Measurements from ENCODE around the gene KIF22.
A peak's percentile ranks its signal among the peaks of the same experiment; 100 is the strongest.

KIF22 gene

GRCh38 chr16:29814592-29814991, 24.0 kb downstream of the KIF22 start:
- H3K4me1 ChIP-seq, result peaks cover 77 to 85% (median 81%) of the 10 kb centered on the region in 10 experiments
- peak overlapping the region; percentile 95 to 100 (median 100) for H3K4me2 ChIP-seq
- H3K9ac ChIP-seq, result peak overlapping the region in 10 of 11 experiments; percentile 79 to 99 (median 96); a peak in 19 of 22 replicates
- peak overlapping the region; percentile 68 to 87 (median 80) for H3K4me3 ChIP-seq
- H3K36me3 ChIP-seq, result peaks cover 14 to 34% (median 28%) of the 10 kb centered on the region in 11 experiments
- peaks cover 0 to 11% (median 0%) of the 10 kb centered on the region in 11 experiments; a peak in 3 of 22 replicates for H3K27me3 ChIP-seq
- no peak for TF ChIP-seq Cebpa-rat (IDR thresholded peaks at IDR 0.05)
- no peaks in the 10 kb centered on the region for H3K9me3 ChIP-seq (replicated peaks in 1 of 11)
- H3K27ac ChIP-seq, result peak overlapping the region in 9 of 11 experiments; percentile 81 to 98 (median 88); a peak in 18 of 22 replicates
- H4K20me1 ChIP-seq, result peaks cover 13 to 43% (median 29%) of the 10 kb centered on the region in 11 experiments; a peak in 21 of 22 replicates

- Histone ChIP-seq H3K9me3 (replicated peaks in 1 of 11) (no peaks in the 10 kb centered on the region), H4K20me1 (peaks cover 8 to 43% (median 27%) of the 10 kb centered on the region in 11 experiments; a peak in 21 of 22 replicates), H3K27me3 (peaks cover 0 to 11% (median 0%) of the 10 kb centered on the region in 11 experiments; a peak in 3 of 22 replicates), H3K4me2 (peak overlapping the region; percentile 95 to 100 (median 100)), H3K4me1 (peaks cover 77 to 85% (median 82%) of the 10 kb centered on the region in 10 experiments), H3K27ac (peak overlapping the region; percentile 25 to 98 (median 87); a peak in 21 of 22 replicates), H3K9ac (peak overlapping the region; percentile 79 to 99 (median 96)), H3K4me3 (peak overlapping the region; percentile 68 to 87 (median 80)), H3K36me3 (peaks cover 18 to 33% (median 26%) of the 10 kb centered on the region in 11 experiments)
- TF ChIP-seq Cebpa-rat (IDR thresholded peaks at IDR 0.05), result no peak
Observed at GRCh38 chr16:29815032-29815721, 24.6 kb downstream of the KIF22 start.

GRCh38 chr16:29815793-29816693, 25.5 kb downstream of the KIF22 start, which contains the start of gene PAGR1:
Gene PAGR1, plus strand, starts transcription at chr16:29816152. Its CDS starts 374 bp downstream, at chr16:29816526.
- Histone ChIP-seq H3K27me3 (peaks cover 0 to 11% (median 0%) of the 10 kb centered on the region in 11 experiments; a peak in 3 of 22 replicates), H3K9ac (peak within 1 kb of the TSS; percentile 79 to 99 (median 96)), H3K4me1 (peaks cover 70 to 85% (median 80%) of the 10 kb centered on the region in 10 experiments), H3K27ac (peak within 1 kb of the TSS; percentile 61 to 98 (median 87)), H3K4me2 (peak within 1 kb of the TSS; percentile 95 to 100 (median 100)), H4K20me1 (peaks cover 0 to 43% (median 26%) of the 10 kb centered on the region in 11 experiments; a peak in 19 of 22 replicates), H3K9me3 (replicated peaks in 1 of 11) (no peaks in the 10 kb centered on the region), H3K4me3 (peak within 1 kb of the TSS; percentile 68 to 87 (median 80)), H3K36me3 (peaks cover 18 to 31% (median 23%) of the 10 kb centered on the region in 11 experiments; a peak in 21 of 22 replicates)
- TF ChIP-seq Cebpa-rat (IDR thresholded peaks at IDR 0.05), result no peak

- peaks cover 18 to 39% (median 23%) of the 10 kb centered on the region in 11 experiments; a peak in 21 of 22 replicates for H3K36me3 ChIP-seq
- no peaks in the 10 kb centered on the region for H3K9me3 ChIP-seq (replicated peaks in 1 of 11)
- peak overlapping the region; percentile 79 to 99 (median 96) for H3K9ac ChIP-seq
- no peak for TF ChIP-seq Cebpa-rat (IDR thresholded peaks at IDR 0.05)
- peak overlapping the region; percentile 95 to 100 (median 100) for H3K4me2 ChIP-seq
- peak overlapping the region; percentile 61 to 98 (median 87) for H3K27ac ChIP-seq
- H3K4me1 ChIP-seq, result peaks cover 72 to 85% (median 80%) of the 10 kb centered on the region in 10 experiments
- H3K27me3 ChIP-seq, result peaks cover 0 to 11% (median 0%) of the 10 kb centered on the region in 11 experiments; a peak in 3 of 22 replicates
- peaks cover 4 to 41% (median 27%) of the 10 kb centered on the region in 11 experiments; a peak in 16 of 22 replicates for H4K20me1 ChIP-seq
- H3K4me3 ChIP-seq, result peak overlapping the region; percentile 68 to 87 (median 80)
Observed at GRCh38 chr16:29816694-29817441, 26.3 kb downstream of the KIF22 start.

- H3K9ac ChIP-seq, result peak overlapping the region in 9 of 11 experiments; percentile 77 to 98 (median 96); a peak in 11 of 22 replicates
Observed at GRCh38 chr16:29818082-29818481, 27.5 kb downstream of the KIF22 start.

GRCh38 chr16:29819506-29819905, 29.0 kb downstream of the KIF22 start:
- peaks cover 16 to 42% (median 34%) of the 10 kb centered on the region in 11 experiments; a peak in 19 of 22 replicates for H4K20me1 ChIP-seq
- peak overlapping the region; percentile 95 to 100 (median 100) for H3K4me2 ChIP-seq
- H3K9me3 ChIP-seq (replicated peaks in 1 of 11), result no peaks in the 10 kb centered on the region
- no peak for TF ChIP-seq Cebpa-rat (IDR thresholded peaks at IDR 0.05)
- peaks cover 65 to 78% (median 72%) of the 10 kb centered on the region in 10 experiments for H3K4me1 ChIP-seq
- no peaks in the 10 kb centered on the region for H3K27me3 ChIP-seq
- H3K27ac ChIP-seq, result peak overlapping the region in 5 of 11 experiments; percentile 11 to 70 (median 45); a peak in 4 of 22 replicates
- H3K4me3 ChIP-seq, result peak overlapping the region in 9 of 10 experiments; percentile 56 to 81 (median 71); a peak in 14 of 20 replicates
- H3K9ac ChIP-seq, result peak overlapping the region; percentile 63 to 98 (median 77); a peak in 20 of 22 replicates
- peaks cover 18 to 46% (median 30%) of the 10 kb centered on the region in 11 experiments for H3K36me3 ChIP-seq

More at GRCh38 chr16:29818082-29818481, 27.5 kb downstream of the KIF22 start:
- H3K4me1 ChIP-seq, result peaks cover 72 to 81% (median 75%) of the 10 kb centered on the region in 10 experiments
- H3K4me3 ChIP-seq, result peak overlapping the region in 4 of 10 experiments; percentile 68 to 87 (median 83); a peak in 6 of 20 replicates
- peaks cover 18 to 46% (median 30%) of the 10 kb centered on the region in 11 experiments for H3K36me3 ChIP-seq
- peaks cover 16 to 41% (median 28%) of the 10 kb centered on the region in 11 experiments; a peak in 17 of 22 replicates for H4K20me1 ChIP-seq
- peak overlapping the region in 2 of 11 experiments; percentile 13 to 19; a peak in 2 of 22 replicates for H3K27ac ChIP-seq
- no peaks in the 10 kb centered on the region for H3K9me3 ChIP-seq (replicated peaks in 1 of 11)
- H3K4me2 ChIP-seq, result peak overlapping the region; percentile 95 to 100 (median 100)
- peaks cover 0 to 1% (median 0%) of the 10 kb centered on the region in 11 experiments; a peak in 1 of 22 replicates for H3K27me3 ChIP-seq
- no peak for TF ChIP-seq Cebpa-rat (IDR thresholded peaks at IDR 0.05)

GRCh38 chr16:29820271-29820701, 29.7 kb downstream of the KIF22 start, which contains the start of gene MVP:
Gene MVP, plus strand, starts transcription at chr16:29820462. Its CDS starts 10,088 bp downstream, at chr16:29830550.
- Histone ChIP-seq H3K27ac (peak within 1 kb of the TSS; percentile 6 to 76 (median 63); a peak in 21 of 22 replicates), H4K20me1 (peaks cover 16 to 50% (median 40%) of the 10 kb centered on the region in 11 experiments; a peak in 19 of 22 replicates), H3K9ac (peak within 1 kb of the TSS; percentile 63 to 98 (median 77)), H3K4me2 (peak within 1 kb of the TSS; percentile 95 to 100 (median 100)), H3K9me3 (replicated peaks in 1 of 11) (no peaks in the 10 kb centered on the region), H3K36me3 (peaks cover 18 to 46% (median 30%) of the 10 kb centered on the region in 11 experiments), H3K4me1 (peaks cover 65 to 78% (median 72%) of the 10 kb centered on the region in 10 experiments), H3K27me3 (no peaks in the 10 kb centered on the region), H3K4me3 (peak within 1 kb of the TSS; percentile 45 to 81 (median 68))
- no peak for TF ChIP-seq Cebpa-rat (IDR thresholded peaks at IDR 0.05)

Measured in BLaER1 treated with 17β-estradiol and CSF1 and Interleukin-3, amounts not matched to agents 10 nM and 100 nM (cell line).